ENCODE measurements around the gene PTGES. TPM values are rescaled to one million over a fixed set of nuclear protein-coding genes. Genes with fewer than 3 reads are reported as not detected.
"Not testable (repeated sequence)": the region's sequence is repeated elsewhere in the genome, so short reads cannot be mapped to it uniquely, and the experiment has no call there.

PTGES gene, protein sequence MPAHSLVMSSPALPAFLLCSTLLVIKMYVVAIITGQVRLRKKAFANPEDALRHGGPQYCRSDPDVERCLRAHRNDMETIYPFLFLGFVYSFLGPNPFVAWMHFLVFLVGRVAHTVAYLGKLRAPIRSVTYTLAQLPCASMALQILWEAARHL
- 4.0 and 5.6 TPM in 2 replicates for total RNA-seq (2022)
- Bru-seq, nascent RNA: percentile 39 among the genes with signal in this experiment
- BruChase-seq, experiment 1, labeled RNA remaining after a 2-hour chase: percentile 45 among the genes with signal in this experiment
- BruChase-seq, experiment 2, labeled RNA remaining after a 6-hour chase: percentile 51 among the genes with signal in this experiment
- long read RNA-seq, partial matches to known transcripts: 0 of 4 reads
- long read RNA-seq, other reads (novel, unspliced or antisense): 0 of 4 reads

GRCh38 chr9:129752900-129753729 lies at the start of gene PTGES:
Gene PTGES, minus strand, starts transcription at chr9:129753042. Its CDS starts 30 bp downstream, at chr9:129753012.
- peaks cover 27% of the 10 kb centered on the region for H3K4me1 ChIP-seq
- ChIA-PET CTCF (interaction anchor here (0.9 to 1.1 kb wide), 3 partner anchors 13 to 58 kb away, joined by 3 to 5 read pairs (median 4); no protein-coding TSS in a partner anchor), POLR2A (no interaction called here)
- no peaks in the 10 kb centered on the region for H3K27me3 ChIP-seq (replicated peaks; ENCODE audit: control insufficient read depth, insufficient read depth, low read length)
- TF ChIP-seq, protein P1, sequence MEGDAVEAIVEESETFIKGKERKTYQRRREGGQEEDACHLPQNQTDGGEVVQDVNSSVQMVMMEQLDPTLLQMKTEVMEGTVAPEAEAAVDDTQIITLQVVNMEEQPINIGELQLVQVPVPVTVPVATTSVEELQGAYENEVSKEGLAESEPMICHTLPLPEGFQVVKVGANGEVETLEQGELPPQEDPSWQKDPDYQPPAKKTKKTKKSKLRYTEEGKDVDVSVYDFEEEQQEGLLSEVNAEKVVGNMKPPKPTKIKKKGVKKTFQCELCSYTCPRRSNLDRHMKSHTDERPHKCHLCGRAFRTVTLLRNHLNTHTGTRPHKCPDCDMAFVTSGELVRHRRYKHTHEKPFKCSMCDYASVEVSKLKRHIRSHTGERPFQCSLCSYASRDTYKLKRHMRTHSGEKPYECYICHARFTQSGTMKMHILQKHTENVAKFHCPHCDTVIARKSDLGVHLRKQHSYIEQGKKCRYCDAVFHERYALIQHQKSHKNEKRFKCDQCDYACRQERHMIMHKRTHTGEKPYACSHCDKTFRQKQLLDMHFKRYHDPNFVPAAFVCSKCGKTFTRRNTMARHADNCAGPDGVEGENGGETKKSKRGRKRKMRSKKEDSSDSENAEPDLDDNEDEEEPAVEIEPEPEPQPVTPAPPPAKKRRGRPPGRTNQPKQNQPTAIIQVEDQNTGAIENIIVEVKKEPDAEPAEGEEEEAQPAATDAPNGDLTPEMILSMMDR (IDR thresholded peaks at IDR 0.05; ENCODE audit: insufficient read depth in 1 of 2, low read depth in 1 of 2, low read length in 1 of 2, severe bottlenecking in 1 of 2, unreplicated experiment in 1 of 2): no peak
- no peaks in the 10 kb centered on the region for H3K9me3 ChIP-seq
- H3K36me3 ChIP-seq (ENCODE audit: control insufficient read depth, insufficient read depth, low read length): no peaks in the 10 kb centered on the region
- Mint-ChIP-seq H3K4me1 (ENCODE audit: low read depth, unreplicated experiment) (peaks cover 16% of the 10 kb centered on the region), H3K27me3 (ENCODE audit: insufficient read depth, unreplicated experiment) (no peaks in the 10 kb centered on the region), H3K9me3 (ENCODE audit: unreplicated experiment) (no peaks in the 10 kb centered on the region), H3K27ac (ENCODE audit: unreplicated experiment) (peak within 1 kb of the TSS; percentile 40), H3K4me3 (ENCODE audit: unreplicated experiment) (peak within 1 kb of the TSS; percentile 71), H3K36me3 (ENCODE audit: insufficient read depth, unreplicated experiment) (peaks cover 6% of the 10 kb centered on the region)
- intact Hi-C loops (cut with micrococcal nuclease; ENCODE audit: unreplicated experiment): no loop called here
- peak; percentile 81 to 86 for DNase-seq
- BruUV-seq (replicated peaks): no TSS peak
- peak within 1 kb of the TSS; percentile 17; the same call in 1 of the 2 replicates for H3K4me3 ChIP-seq (ENCODE audit: low read depth, low read length)

DNA sequence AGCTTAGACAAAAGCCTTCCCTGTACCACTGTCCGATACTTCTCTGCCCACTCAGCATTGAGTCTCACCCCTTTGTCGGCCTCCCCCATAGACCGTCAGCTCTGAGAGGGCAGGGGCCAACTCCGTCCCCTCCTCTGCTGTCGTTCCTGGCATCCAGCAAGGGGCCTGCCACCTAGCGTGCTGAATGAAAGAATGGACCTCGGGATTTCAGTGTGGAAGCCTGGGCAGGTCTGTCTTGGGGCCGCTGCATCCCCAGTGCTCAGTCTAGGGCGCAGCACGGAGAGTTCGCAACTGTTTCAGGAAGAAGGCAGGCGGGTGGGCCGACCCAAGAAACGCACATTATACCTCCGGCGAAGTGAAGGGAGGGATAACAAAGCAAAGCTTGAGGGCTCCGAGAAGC lies 48.7 kb upstream of the PTGES start:
- Mint-ChIP-seq H3K27ac (ENCODE audit: unreplicated experiment) (no peak overlapping the region), H3K4me3 (ENCODE audit: unreplicated experiment) (peak overlapping the region; percentile 40), H3K27me3 (ENCODE audit: insufficient read depth, unreplicated experiment) (no peaks in the 10 kb centered on the region), H3K36me3 (ENCODE audit: insufficient read depth, unreplicated experiment) (peaks cover 35% of the 10 kb centered on the region), H3K9me3 (ENCODE audit: unreplicated experiment) (no peaks in the 10 kb centered on the region), H3K4me1 (ENCODE audit: low read depth, unreplicated experiment) (peaks cover under 1% of the 10 kb centered on the region)
- DNase-seq: no peak
- TF ChIP-seq, protein P1 (IDR thresholded peaks at IDR 0.05; ENCODE audit: insufficient read depth in 1 of 2, low read depth in 1 of 2, low read length in 1 of 2, severe bottlenecking in 1 of 2, unreplicated experiment in 1 of 2): no peak
- BruUV-seq (replicated peaks): no TSS peak
- no peaks in the 10 kb centered on the region for H3K36me3 ChIP-seq (ENCODE audit: control insufficient read depth, insufficient read depth, low read length)
- peaks cover 5% of the 10 kb centered on the region; the same call in 1 of the 2 replicates for H3K4me1 ChIP-seq
- no peaks in the 10 kb centered on the region for H3K9me3 ChIP-seq
- intact Hi-C loops (cut with micrococcal nuclease; ENCODE audit: unreplicated experiment): no loop called here
- ChIA-PET CTCF (no interaction called here), POLR2A (interaction anchor here (1.0 kb wide), 1 partner anchor 33 kb away, joined by 3 read pairs; no protein-coding TSS in a partner anchor)
- H3K4me3 ChIP-seq (ENCODE audit: low read depth, low read length): no peak overlapping the region
- no peaks in the 10 kb centered on the region for H3K27me3 ChIP-seq (replicated peaks; ENCODE audit: control insufficient read depth, insufficient read depth, low read length)

DNA sequence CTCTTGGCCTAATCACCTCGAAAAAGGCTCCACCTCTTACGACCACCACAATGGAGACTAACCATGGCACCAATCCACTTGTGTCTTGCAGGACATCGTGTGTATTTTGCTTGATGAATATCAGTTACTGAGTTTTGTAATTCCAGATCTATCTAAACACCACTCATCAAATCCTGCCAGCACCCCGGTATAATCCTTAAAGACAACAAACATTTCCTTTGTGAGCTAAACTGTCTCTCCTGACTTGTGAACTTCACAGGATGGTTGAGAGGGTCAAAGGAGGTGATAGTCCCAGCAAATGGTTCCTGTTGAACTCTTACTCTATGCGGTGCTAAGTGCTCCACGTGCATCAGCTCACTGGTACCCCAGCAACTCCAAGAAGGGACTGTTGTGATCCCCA lies 46.1 kb upstream of the PTGES start:
- DNase-seq: no peak
- no TSS peak for BruUV-seq (replicated peaks)
- TF ChIP-seq, protein P1 (IDR thresholded peaks at IDR 0.05; ENCODE audit: insufficient read depth in 1 of 2, low read depth in 1 of 2, low read length in 1 of 2, severe bottlenecking in 1 of 2, unreplicated experiment in 1 of 2): no peak
- H3K4me1 Mint-ChIP-seq (ENCODE audit: low read depth, unreplicated experiment): peaks cover 5% of the 10 kb centered on the region
- peaks cover 17% of the 10 kb centered on the region for H3K36me3 Mint-ChIP-seq (ENCODE audit: insufficient read depth, unreplicated experiment)
- H3K27me3 Mint-ChIP-seq (ENCODE audit: insufficient read depth, unreplicated experiment): peaks cover 2% of the 10 kb centered on the region
- intact Hi-C loops (cut with micrococcal nuclease; ENCODE audit: unreplicated experiment): no loop called here
- Histone ChIP-seq H3K36me3 (ENCODE audit: control insufficient read depth, insufficient read depth, low read length) (no peaks in the 10 kb centered on the region), H3K27me3 (replicated peaks; ENCODE audit: control insufficient read depth, insufficient read depth, low read length) (no peaks in the 10 kb centered on the region), H3K9me3 (no peaks in the 10 kb centered on the region), H3K4me1 (peaks cover 2% of the 10 kb centered on the region; the same call in 1 of the 2 replicates), H3K4me3 (ENCODE audit: low read depth, low read length) (no peak overlapping the region)
- no peak overlapping the region for H3K27ac Mint-ChIP-seq (ENCODE audit: unreplicated experiment)
- no peaks in the 10 kb centered on the region for H3K9me3 Mint-ChIP-seq (ENCODE audit: unreplicated experiment)
- H3K4me3 Mint-ChIP-seq (ENCODE audit: unreplicated experiment): no peak overlapping the region
- CTCF ChIA-PET: no interaction called here
- POLR2A ChIA-PET: no interaction called here

DNA sequence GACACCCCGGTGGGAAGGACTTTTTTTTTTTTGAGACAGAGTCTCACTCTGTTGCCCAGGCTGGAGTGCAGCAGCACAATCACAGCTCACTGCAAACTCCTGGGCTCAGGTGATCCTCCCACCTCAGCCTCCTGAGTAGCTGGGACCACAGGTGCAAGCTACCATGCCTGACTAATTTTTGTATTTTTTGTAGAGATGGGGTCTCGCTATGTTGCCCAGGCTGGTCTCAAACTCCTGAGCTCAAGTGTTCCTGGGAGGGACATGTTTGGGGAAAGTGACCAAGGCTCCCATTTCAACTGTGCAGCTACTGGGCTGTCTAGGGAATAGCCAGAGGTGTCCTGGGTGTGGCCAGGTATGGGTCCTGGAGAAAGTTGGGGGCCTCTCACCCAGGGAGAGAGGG lies 43.2 kb upstream of the PTGES start:
- H3K36me3 ChIP-seq (ENCODE audit: control insufficient read depth, insufficient read depth, low read length); H3K4me1 ChIP-seq; H3K27me3 Mint-ChIP-seq (ENCODE audit: insufficient read depth, unreplicated experiment); H3K9me3 Mint-ChIP-seq (ENCODE audit: unreplicated experiment); H3K36me3 Mint-ChIP-seq (ENCODE audit: insufficient read depth, unreplicated experiment); intact Hi-C loops (cut with micrococcal nuclease; ENCODE audit: unreplicated experiment); BruUV-seq (replicated peaks); H3K9me3 ChIP-seq; H3K4me3 ChIP-seq (ENCODE audit: low read depth, low read length); H3K4me3 Mint-ChIP-seq (ENCODE audit: unreplicated experiment); H3K27ac Mint-ChIP-seq (ENCODE audit: unreplicated experiment); H3K4me1 Mint-ChIP-seq (ENCODE audit: low read depth, unreplicated experiment); H3K27me3 ChIP-seq (replicated peaks; ENCODE audit: control insufficient read depth, insufficient read depth, low read length); DNase-seq: not testable (repeated sequence)
- ChIA-PET CTCF (interaction anchor here (2.1 kb wide), 1 partner anchor 40 kb away, joined by 6 read pairs; no protein-coding TSS in a partner anchor), POLR2A (interaction anchor here (0.6 kb wide), 1 partner anchor 32 kb away, joined by 6 read pairs; no protein-coding TSS in a partner anchor)
